GM10266 (cell line): ENCODE results near the gene KIF3A.

Experiments
- DNase-seq: peaks from one replicate; pipeline ENCODE4 v3.0.0; 2012; ENCODE audit errors: extremely low spot score
- TF ChIP-seq, protein P1 (sequence below): IDR thresholded peaks from 2 replicates; pipeline ENCODE4 v1.5.1; 2012; ENCODE audit warnings: mild to moderate bottlenecking, low read depth; ENCODE audit not compliant: control insufficient read depth, insufficient read depth; ENCODE audit errors: missing control alignments

Gene KIF3A

DNA sequence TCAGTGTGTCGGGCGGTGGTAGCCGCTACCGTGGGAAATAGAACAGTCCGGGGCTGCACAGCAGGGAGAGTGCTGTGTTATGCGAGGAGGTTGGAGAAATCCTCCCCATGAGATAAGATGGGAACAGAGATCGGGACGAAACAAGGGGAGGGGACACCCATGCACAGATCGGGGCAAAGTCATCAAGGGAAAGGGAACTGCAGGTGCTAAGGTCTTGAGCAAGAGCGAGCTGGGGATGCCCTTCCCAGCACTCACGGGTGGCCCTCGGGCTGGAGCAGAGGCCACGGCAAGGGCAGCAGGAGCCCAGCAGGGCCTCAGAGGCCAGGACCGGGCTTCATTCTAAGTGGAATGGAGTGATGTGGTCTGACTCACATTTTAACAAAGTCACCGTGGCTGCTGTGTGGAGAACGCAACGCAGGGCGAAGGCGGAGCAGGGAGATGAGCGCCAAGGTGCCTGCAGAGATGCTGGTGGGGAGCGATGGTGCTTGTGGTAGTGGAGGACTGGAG lies 71.7 kb downstream of the KIF3A start:
- no peak for DNase-seq
- TF ChIP-seq, protein P1, sequence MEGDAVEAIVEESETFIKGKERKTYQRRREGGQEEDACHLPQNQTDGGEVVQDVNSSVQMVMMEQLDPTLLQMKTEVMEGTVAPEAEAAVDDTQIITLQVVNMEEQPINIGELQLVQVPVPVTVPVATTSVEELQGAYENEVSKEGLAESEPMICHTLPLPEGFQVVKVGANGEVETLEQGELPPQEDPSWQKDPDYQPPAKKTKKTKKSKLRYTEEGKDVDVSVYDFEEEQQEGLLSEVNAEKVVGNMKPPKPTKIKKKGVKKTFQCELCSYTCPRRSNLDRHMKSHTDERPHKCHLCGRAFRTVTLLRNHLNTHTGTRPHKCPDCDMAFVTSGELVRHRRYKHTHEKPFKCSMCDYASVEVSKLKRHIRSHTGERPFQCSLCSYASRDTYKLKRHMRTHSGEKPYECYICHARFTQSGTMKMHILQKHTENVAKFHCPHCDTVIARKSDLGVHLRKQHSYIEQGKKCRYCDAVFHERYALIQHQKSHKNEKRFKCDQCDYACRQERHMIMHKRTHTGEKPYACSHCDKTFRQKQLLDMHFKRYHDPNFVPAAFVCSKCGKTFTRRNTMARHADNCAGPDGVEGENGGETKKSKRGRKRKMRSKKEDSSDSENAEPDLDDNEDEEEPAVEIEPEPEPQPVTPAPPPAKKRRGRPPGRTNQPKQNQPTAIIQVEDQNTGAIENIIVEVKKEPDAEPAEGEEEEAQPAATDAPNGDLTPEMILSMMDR, result no peak

DNA sequence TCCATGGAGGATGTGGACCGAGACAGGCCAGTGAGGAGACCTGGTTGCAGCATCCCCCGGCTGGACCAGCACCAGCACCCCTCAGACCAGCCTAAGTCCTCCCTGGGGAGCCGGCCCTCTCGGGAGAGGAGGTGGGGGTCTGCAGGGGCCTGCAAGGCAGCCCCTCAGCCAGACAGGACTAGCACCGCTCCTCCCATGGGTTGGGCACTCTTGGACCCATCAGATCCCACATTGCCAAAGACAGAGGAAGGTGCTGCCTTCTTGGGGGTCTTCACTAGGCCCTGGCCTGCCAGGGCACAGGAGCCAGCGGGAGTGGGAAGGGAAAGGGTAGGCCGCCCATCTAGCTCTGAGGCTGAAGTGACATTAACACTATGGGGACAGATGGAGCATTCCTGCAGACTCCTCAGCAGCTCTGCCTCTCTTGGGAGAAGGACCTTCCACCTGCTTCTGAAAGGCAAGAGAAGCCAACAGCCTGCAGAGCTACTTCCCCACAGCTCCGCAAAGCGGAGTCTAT lies 72.6 kb downstream of the KIF3A start:
- TF ChIP-seq, protein P1, result no peak
- no peak for DNase-seq

DNA sequence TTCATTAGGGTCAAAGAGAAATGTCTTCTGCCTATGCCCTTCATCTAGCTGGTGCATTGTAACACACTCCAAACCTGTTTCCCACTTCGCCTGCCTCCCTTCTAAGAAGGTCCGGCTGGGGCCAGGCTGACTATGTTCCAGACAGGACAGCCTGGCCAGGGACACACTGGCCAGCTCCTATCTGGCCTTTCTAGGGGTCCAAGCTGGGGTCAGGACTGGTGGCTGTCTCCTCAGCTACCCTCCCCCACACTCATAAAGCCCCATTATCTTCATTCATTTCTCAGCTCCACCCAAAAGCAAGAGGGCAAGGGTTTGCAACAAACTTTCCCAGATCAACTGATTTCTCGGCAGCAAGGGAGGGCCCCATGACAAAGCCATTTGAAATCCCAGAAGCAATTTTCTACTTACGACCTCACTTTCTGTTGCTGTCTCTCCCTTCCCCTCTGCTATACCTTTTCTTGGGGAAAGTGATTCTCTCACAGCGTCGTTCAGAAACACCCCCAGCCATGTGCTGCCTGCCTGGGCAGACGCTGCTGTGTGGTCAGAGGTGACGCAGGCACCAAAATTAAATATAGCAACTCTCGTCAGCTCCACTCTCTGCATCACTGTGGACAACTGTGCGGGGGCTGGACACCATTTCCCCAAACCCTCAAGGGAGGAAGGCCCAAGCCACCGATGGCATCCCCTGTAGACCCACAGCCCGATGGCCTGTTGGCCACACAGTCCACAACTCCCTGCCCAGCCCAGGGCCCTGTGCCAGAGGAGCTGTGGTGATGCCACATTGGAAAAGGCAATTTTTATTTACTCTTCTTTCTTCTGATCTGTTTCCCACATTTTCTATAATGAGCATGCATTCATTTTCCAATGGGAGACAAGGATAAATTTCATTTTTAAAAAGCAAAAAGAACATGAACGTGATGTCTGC lies 73.3 kb downstream of the KIF3A start:
- peak; percentile 87 for DNase-seq
- TF ChIP-seq, protein P1, result no peak

DNA sequence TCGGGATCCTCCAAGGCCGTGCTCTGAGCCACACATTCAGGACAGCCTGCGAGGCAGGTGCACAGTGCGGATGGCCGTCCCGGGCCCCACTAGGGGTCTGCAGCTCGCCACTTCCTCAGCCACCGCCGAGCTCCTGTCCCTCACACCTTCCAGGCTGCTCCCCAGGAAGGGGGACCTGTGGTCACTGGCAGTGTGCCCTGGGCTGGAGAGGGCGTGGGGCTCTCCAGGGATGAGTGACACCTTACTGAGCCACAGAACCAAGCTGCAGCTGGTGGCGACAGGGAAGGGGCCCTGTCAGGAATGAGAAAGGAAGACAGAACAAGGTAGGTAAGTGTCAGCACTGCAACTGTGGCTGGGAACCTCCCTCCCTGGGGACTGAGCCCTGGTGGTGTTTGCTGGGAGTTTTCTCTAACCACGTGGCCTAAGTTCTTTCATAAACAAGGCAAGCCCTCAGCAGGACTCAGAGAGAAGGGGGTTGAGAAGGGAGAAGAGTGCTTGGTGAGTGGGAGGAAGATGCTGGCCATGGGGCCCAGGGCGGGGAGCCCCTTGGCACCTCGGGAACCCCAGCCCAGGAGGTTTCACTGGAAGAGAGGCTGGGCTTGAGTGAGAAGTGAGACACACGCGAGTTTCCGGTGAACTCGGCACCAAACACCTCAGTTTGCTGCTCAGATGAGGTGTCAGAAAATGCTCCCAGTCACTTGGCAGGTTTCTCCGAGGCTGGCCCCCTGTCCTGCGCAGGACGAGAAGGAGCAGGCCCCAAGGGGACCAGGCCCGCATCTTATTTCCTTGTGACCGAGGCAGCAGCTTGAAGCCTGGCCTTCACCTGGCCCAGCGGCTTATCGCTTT lies 74.2 kb downstream of the KIF3A start:
- peak; percentile 84 for DNase-seq

DNA sequence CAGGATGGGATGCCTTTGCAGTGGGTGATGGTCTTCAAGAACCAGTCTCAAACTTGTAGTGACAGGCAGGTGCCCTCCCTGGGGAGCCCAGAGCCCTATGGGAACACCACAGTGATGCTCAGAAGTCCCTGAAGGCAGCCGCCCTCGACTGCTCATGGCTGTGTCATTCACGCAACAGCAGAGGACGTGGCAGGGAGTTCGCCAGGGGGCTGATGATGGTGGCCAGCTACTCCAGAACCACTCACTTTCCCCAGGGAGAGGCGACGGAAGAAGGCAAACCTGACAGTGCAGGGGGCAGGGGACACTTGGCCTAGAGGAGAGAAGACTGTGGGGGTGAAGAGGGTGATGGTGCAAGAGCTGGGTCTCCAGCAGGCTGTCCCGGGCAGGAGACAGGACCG lies 75.3 kb downstream of the KIF3A start:
- no peak for DNase-seq
- TF ChIP-seq, protein P1, result no peak

More for the DNA sequence above, 74.2 kb downstream of the KIF3A start:
- TF ChIP-seq, protein P1, result no peak

DNA sequence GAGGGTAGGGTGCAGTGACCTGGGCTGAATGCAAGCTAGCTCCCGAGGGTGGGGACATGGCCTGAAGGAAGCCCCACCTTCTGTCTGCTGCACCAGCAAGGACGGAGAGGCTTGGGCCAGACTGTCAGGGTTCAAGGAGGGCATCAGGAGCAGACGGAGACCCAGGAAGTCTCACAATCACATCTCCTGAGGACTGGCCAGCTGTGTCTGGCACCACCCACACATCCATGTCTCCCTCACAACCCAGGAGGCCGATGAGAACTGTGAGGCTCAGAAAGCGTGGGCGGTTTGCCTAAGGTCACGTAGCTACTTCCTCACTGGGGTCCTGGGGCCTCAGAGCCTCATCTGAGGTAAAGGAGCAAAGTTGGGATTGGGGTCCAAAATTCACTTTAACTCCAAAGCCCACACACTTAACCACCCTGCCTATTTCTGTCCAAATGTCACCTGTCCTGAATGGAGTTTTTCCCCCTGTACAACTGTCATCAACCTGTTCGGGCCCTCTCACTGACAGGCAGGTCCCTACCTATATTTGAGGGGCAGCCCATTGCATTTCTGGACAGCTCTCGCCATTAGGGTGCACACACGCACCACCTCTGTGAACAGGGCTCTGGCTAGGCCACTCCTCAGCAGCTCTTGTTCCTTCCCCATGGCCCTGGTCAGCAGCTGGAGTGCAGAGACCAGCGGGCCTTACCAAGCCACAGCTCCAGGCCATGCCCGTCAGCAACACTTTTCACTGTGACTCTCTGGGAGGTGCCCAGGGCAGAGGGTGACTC lies 75.9 kb downstream of the KIF3A start:
- peak; percentile 70 for DNase-seq
- TF ChIP-seq, protein P1, result peak; percentile 39
